Hepatocyte (in vitro differentiated cells): ENCODE data around the gene GTPBP4.

ENCODE experiments used
- CTCF ChIP-seq: fragments of 200-600 bp; sonication (generic); IDR thresholded peaks from 2 replicates; pipeline ENCODE4 v1.5.1; 2016; ENCODE audit warnings: antibody characterized with exemption, mild to moderate bottlenecking; ENCODE audit not compliant: poor library complexity
- EZH2 ChIP-seq: fragments of 200-600 bp; sonication (generic); IDR thresholded peaks from 2 replicates; pipeline ENCODE4 v1.6.1; 2016; ENCODE audit warnings: antibody characterized with exemption, mild to moderate bottlenecking, borderline replicate concordance
- EZH2phosphoT487 ChIP-seq: fragments of 200-600 bp; sonication (generic); IDR thresholded peaks from one replicate; pipeline ENCODE4 v1.6.1; 2018; ENCODE audit warnings: antibody characterized with exemption, mild to moderate bottlenecking, low read depth, moderate library complexity; ENCODE audit not compliant: unreplicated experiment, severe bottlenecking

GRCh38 chr10:1035201-1035600 lies 47.0 kb downstream of the GTPBP4 start:
- TF ChIP-seq EZH2 (no peak), CTCF (no peak), EZH2phosphoT487 (no peak)
